Measurements from ENCODE around the gene KRT86. TPM values are rescaled to one million over a fixed set of nuclear protein-coding genes. Genes with fewer than 3 reads are reported as not detected.
A peak's percentile ranks its signal among the peaks of the same experiment; 100 is the strongest.
"Not testable (repeated sequence)": the region's sequence is repeated elsewhere in the genome, so short reads cannot be mapped to it uniquely, and the experiment has no call there.

KRT86 gene
- total and polyA plus RNA-seq, 5 experiments from 2014 or later, result not detected

DNA sequence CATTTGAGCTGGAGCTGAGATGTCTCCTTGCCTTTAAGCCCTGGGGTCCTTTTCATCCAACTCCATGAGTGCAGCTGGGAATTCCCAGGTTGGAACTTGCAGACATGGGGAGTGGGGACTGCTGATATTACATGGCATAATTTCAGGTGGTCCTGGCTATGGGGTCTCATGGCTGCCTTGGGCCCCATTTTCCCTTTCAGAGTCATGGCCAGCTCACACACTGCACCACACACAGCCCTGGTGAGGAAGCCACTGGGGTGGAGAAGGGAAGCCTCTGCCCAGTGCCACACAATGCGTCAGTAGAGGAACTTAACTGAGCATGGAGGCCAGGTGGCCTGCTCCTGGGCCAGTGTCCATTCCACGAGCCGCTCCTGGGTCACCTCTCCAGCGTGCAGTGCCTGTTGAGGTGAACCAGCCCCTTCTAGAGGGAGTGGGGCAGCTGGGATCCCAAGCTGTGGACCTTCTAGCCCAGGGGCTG is 17.3 kb upstream of the KRT86 start:
- Mint-ChIP-seq H3K4me3 (no peak overlapping the region), H3K27me3 (peaks cover 32 to 76% (median 56%) of the 10 kb centered on the region in 5 donors), H3K27ac (no peak overlapping the region), H3K9me3 (no peaks in the 10 kb centered on the region), H3K36me3 (no peaks in the 10 kb centered on the region), H3K4me1 (peaks cover 10 to 17% (median 14%) of the 10 kb centered on the region in 4 donors)
- ATAC-seq (no peak), DNase-seq (no peak)
- POLR2A ChIA-PET, result no interaction called here

DNA sequence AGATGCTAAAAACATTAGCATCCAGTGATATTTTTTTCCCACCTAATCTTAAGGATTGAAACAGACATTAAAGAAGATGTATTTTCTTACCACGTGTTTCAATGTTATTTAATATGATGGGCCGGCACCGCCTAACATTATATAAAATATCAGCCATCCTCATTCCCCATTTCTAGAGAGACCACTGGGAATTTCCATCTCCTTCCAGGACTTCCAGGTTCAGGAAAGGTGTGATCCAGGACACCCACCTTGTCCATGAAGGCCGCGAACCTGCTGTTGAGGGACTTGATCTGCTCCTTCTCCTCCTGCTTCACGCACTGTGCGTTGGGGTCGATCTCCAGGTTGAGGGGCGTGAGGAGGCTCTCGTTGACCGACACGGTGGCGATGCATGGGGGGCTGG is 16.5 kb upstream of the KRT86 start:
- H3K27ac Mint-ChIP-seq, H3K36me3 Mint-ChIP-seq, POLR2A ChIA-PET, ATAC-seq, H3K9me3 Mint-ChIP-seq, DNase-seq: not testable (repeated sequence)
- Mint-ChIP-seq H3K4me3 (peak overlapping the region in 1 of 10 donors; percentile 46), H3K27me3 (peaks cover 35 to 77% (median 60%) of the 10 kb centered on the region in 5 donors), H3K4me1 (peaks cover 10 to 17% (median 14%) of the 10 kb centered on the region in 4 donors)

DNA sequence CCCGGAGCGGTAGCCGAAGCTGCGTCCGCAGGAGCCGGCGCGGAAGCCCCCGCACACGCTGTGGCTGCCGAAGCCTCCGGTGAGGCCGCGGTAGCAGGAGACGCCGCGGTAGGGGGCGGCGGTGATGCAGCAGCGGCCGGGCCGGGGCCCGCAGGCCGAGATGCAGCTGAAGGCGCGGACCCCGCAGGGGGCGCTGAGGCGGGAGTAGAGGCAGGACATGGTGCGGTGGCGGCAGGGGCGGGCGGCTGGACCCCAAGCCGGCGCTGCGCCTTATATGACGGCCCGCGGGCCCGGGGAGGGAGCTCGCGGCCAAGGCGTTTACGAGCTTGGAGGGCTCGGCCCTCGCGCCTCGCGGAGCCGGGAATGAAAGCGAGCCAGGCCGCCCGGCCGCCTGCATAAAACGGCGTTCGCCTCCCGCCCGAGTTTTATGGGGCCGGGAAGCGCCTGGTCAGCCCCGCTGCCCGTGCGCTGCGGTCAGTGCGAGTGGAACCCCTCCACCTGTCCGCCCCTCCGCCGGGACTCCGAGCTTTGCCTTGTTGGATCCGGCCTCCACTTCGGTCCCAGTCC is 16.0 kb upstream of the KRT86 start:
- POLR2A ChIA-PET, result no interaction called here
- H3K36me3 Mint-ChIP-seq, result no peaks in the 10 kb centered on the region
- peaks cover 35 to 72% (median 60%) of the 10 kb centered on the region in 5 donors for H3K27me3 Mint-ChIP-seq
- DNase-seq, result no peak
- H3K4me3 Mint-ChIP-seq, result peak overlapping the region in 3 of 10 donors; percentile 27 to 46 (median 41)
- no peak overlapping the region for H3K27ac Mint-ChIP-seq
- H3K9me3 Mint-ChIP-seq, result no peaks in the 10 kb centered on the region
- ATAC-seq, result peak in 1 of 2 donors; percentile 35
- peaks cover 10 to 17% (median 14%) of the 10 kb centered on the region in 4 donors for H3K4me1 Mint-ChIP-seq

DNA sequence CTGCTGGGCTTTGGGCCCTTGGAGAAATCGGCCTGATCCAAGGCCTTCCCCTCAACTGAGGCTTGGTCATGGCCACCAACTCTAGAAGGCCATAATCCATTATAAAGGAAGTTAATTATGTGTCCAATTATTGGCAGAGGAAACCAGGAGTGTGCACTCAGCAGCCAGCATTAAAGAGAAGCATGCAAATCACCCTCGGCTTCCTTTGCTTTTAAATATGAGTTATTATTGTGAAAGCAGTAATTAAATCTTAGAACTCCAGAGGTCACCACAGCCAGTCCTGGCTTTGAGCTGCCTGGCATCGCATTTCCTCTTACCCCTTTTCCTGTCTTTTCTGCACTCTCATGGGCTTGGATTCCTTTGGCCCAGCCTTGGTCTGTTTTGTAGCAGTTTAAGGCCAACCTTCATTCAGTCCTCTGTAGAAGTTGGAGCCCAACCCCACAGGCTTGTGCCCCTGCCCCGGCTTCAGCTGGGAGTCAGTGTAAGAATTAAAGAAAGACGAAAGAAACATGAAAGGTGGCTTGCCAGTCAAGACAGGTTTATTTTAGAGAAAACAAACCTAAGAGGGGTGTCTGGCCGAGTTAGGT is 14.7 kb upstream of the KRT86 start:
- Mint-ChIP-seq H3K4me1 (peaks cover 10 to 17% (median 14%) of the 10 kb centered on the region in 4 donors), H3K27ac (no peak overlapping the region), H3K4me3 (peak overlapping the region in 1 of 10 donors; percentile 3), H3K27me3 (peaks cover 33 to 71% (median 60%) of the 10 kb centered on the region in 5 donors), H3K9me3 (no peaks in the 10 kb centered on the region), H3K36me3 (no peaks in the 10 kb centered on the region)
- DNase-seq (no peak), ATAC-seq (no peak)
- POLR2A ChIA-PET, result no interaction called here

DNA sequence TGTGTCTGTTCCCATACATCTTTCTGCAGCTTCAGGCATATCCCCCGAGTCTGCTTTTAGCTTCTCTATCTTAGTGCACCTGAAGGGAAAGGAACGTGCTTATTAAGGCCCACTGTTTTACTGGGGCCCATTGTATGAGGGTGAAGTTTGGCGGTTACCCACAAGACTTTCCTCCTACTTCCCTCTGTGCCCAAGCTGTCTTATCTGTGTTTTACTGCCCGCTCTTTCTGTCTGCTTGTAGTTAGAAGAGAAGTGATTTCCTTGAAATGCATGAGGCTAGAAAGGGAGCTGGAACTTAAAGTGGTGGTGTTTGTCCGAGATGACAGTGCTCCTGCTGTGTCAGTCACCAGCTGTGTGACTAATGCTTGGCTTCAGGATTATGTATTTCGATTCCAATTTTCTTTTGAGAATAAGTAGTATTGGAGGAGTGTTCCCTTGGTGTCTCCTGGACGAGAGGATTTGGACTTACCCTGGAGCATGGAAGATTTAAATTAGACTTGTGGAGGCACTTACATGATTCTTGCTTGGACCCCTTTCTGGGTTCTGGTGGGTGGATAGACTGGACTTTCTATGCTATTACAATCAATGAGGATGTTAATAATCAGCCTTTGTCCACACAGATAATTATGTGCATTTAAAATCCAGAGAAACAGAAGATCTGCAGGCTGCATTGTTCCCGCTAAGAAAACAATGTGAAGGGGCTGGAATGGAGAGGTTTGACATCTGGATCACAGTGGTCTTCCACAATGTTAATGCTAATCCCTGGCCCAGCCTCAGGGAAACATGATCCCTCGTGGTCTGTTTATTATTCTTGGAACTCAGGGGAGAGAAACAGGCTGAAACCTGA is 13.9 kb upstream of the KRT86 start:
- Mint-ChIP-seq H3K9me3 (no peaks in the 10 kb centered on the region), H3K27me3 (peaks cover 26 to 64% (median 55%) of the 10 kb centered on the region in 5 donors), H3K27ac (no peak overlapping the region), H3K4me3 (peak overlapping the region in 1 of 10 donors; percentile 18), H3K36me3 (no peaks in the 10 kb centered on the region), H3K4me1 (peaks cover 10 to 17% (median 14%) of the 10 kb centered on the region in 4 donors)
- POLR2A ChIA-PET, result no interaction called here
- no peak for ATAC-seq
- DNase-seq, result no peak

DNA sequence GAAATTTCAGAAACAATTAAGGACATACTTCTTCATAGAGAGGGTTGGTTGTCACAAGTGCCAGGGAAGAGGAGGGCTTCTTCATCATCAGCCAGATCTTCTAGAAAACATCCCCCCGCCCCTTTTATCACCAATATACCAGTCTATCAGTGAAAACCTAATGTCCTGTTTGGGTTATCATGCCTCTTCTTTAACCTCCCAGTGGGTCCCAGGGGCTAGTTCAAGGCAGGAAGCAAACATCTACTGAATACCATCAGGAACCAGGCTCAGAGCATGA is 13.3 kb upstream of the KRT86 start:
- peaks cover 10 to 17% (median 14%) of the 10 kb centered on the region in 4 donors for H3K4me1 Mint-ChIP-seq
- ATAC-seq (no peak), DNase-seq (peak in 1 of 10 donors; percentile 42)
- H3K27me3 Mint-ChIP-seq, result peaks cover 21 to 58% (median 50%) of the 10 kb centered on the region in 5 donors
- POLR2A ChIA-PET, result no interaction called here
- H3K36me3 Mint-ChIP-seq, result no peaks in the 10 kb centered on the region
- H3K9me3 Mint-ChIP-seq, result no peaks in the 10 kb centered on the region
- H3K4me3 Mint-ChIP-seq, result no peak overlapping the region
- no peak overlapping the region for H3K27ac Mint-ChIP-seq

DNA sequence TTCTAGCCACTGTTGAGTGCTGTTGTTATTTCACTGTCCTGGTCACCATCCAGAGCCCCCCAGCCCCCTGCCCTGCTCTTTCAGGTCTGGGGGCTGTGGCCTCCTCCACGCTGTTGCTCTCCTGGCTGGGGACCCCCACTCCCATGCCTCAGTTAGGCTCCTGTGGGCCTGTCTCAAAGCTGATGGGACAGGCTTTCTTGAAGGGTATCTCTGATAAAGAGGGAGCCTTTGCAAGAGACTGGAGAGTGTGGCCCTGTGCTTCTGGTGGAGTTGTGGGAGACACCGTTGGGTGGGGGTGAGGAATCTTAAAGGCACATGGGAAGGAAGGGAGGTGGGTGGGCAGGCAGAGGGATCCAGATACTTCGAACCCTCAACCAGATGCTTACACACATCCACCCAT is 12.2 kb upstream of the KRT86 start:
- DNase-seq (peak in 1 of 10 donors; percentile 35), ATAC-seq (no peak)
- no peaks in the 10 kb centered on the region for H3K36me3 Mint-ChIP-seq
- H3K4me3 Mint-ChIP-seq, result no peak overlapping the region
- H3K27ac Mint-ChIP-seq, result no peak overlapping the region
- H3K9me3 Mint-ChIP-seq, result no peaks in the 10 kb centered on the region
- POLR2A ChIA-PET, result no interaction called here
- H3K4me1 Mint-ChIP-seq, result peaks cover 8 to 17% (median 14%) of the 10 kb centered on the region in 4 donors
- peaks cover 15 to 47% (median 42%) of the 10 kb centered on the region in 5 donors for H3K27me3 Mint-ChIP-seq

DNA sequence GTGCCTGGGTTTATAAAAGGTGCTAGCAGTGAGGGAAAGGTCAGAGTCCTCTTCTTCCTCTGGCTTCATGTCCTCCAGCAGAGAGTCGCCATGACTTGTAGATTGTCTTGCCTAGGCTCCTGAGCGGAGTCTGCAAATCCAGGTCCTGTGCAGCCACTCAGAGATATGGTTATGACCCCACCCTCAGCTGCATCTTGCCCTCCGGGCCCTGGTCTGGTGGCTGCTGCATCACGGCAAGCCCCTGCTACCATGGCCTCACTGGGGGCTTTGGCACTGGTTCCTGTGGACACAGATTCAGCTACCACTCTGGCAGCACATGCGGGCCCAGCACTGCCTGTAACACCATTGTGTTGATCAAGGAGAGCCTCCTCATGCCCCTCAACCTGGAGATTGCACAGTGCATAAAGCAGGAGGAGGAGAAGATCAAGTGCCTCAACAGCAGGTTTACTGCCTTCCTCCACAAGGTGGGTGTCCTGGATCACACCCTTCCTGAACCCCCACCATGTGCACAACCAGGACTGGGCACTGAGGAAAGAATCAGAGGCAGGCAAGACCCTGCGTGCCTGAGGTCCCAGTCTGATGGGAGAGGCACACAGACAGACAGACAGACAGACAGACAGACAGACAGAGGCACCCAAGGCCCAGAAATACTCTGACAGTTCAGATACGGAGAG is 10.5 kb upstream of the KRT86 start:
- POLR2A ChIA-PET, result no interaction called here
- Mint-ChIP-seq H3K9me3 (no peaks in the 10 kb centered on the region), H3K4me1 (peaks cover 8 to 17% (median 12%) of the 10 kb centered on the region in 4 donors), H3K27ac (no peak overlapping the region), H3K4me3 (no peak overlapping the region), H3K36me3 (no peaks in the 10 kb centered on the region), H3K27me3 (peaks cover 15 to 44% (median 34%) of the 10 kb centered on the region in 5 donors)
- ATAC-seq, result no peak
- peak in 1 of 10 donors; percentile 53 for DNase-seq

DNA sequence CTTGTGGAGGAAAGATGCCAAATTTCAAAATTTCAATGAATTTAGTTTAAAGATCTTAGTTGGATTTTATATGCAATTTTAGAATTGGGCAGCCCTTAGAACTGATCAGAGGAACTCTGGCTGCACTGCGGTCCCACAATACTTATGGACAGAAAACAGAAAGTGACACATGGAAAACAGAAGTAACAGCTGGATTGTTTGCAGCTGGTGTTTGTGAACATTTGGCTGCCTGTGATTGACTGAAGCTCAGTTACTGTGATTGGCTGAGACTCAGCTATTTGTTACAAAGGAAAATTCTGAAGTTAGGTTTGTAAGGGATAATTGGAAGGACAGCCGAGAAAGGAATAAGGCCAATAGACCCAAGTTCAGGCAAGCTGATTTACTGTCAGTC is 10.0 kb upstream of the KRT86 start:
- ATAC-seq, result no peak
- Mint-ChIP-seq H3K27ac (no peak overlapping the region), H3K4me3 (no peak overlapping the region), H3K27me3 (peaks cover 11 to 40% (median 30%) of the 10 kb centered on the region in 5 donors), H3K36me3 (no peaks in the 10 kb centered on the region), H3K4me1 (peaks cover 6 to 13% (median 10%) of the 10 kb centered on the region in 4 donors), H3K9me3 (no peaks in the 10 kb centered on the region)
- DNase-seq, result no peak
- POLR2A ChIA-PET, result no interaction called here

DNA sequence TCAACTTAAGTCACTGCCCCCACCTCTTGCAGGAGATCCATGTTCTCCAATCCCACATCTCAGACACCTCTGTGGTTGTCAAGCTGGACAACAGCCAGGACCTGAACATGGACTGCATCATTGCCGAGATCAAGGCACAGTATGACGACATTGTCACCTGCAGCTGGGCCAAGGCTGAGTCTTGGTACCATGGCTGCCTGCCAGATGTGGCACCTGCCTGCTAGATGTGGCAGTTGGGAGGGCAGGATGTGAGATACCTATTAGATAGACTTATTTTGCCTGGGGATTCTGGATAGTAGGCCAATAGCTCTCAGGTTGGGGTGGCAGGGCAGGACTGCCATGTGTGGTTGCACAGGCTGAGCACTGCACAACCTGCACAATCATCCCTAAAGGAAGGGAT is 7.9 kb upstream of the KRT86 start:
- DNase-seq, result peak in 1 of 10 donors; percentile 16
- peaks cover 10 to 30% (median 22%) of the 10 kb centered on the region in 5 donors for H3K27me3 Mint-ChIP-seq
- H3K36me3 Mint-ChIP-seq, result no peaks in the 10 kb centered on the region
- no peak for ATAC-seq
- no peak overlapping the region for H3K4me3 Mint-ChIP-seq
- no peaks in the 10 kb centered on the region for H3K9me3 Mint-ChIP-seq
- POLR2A ChIA-PET, result interaction anchor here (2.0 kb wide), 1 partner anchor 11 kb away, joined by 5 read pairs; no protein-coding TSS in a partner anchor
- H3K27ac Mint-ChIP-seq, result no peak overlapping the region
- H3K4me1 Mint-ChIP-seq, result no peaks in the 10 kb centered on the region

DNA sequence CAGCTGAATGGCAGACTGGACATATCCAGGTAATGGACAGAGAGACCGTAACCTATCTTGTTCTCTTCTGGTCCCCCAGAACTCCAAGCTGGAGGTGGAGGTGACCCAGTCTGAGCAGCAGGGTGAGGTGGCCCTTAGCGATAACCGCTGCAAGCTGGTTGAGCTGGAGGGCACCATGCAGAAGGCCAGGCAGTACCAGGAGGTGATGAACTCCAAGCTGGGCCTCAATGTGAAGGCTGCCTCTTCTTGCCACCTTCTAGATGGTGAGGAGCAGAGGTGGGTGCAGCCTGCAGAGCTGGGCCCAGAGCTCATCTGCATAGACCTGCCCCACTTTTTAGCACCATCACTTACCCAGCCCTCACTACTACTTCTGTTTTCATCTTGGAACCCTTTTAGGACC is 7.2 kb upstream of the KRT86 start:
- peak in 1 of 10 donors; percentile 9 for DNase-seq
- Mint-ChIP-seq H3K27me3 (peaks cover 7 to 29% (median 19%) of the 10 kb centered on the region in 5 donors), H3K4me1 (no peaks in the 10 kb centered on the region), H3K9me3 (no peaks in the 10 kb centered on the region), H3K36me3 (no peaks in the 10 kb centered on the region), H3K27ac (no peak overlapping the region), H3K4me3 (no peak overlapping the region)
- ATAC-seq, result no peak
- POLR2A ChIA-PET, result interaction anchor here (2.0 kb wide), 1 partner anchor 10 kb away, joined by 5 read pairs; no protein-coding TSS in a partner anchor

DNA sequence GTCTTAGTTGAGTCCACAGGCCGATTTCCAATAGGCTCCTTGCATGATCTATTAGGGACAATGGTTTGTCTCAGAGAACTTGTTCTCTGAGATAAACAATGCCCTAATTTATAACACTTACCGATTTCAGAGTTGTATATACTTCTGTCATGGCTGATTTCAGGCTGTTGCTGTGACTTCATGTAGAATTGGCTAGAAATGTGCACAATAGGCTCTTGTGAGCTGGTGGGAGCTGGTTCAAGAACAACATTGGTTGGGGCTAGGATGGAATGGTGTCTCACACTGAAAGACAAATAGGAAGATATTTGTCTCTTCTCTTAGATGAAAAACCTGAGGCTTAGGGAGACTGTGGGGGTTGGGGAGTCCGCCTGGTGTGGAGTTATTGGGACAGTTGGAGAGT is 6.7 kb upstream of the KRT86 start:
- Mint-ChIP-seq H3K9me3 (no peaks in the 10 kb centered on the region), H3K4me3 (no peak overlapping the region), H3K36me3 (no peaks in the 10 kb centered on the region), H3K4me1 (no peaks in the 10 kb centered on the region), H3K27me3 (peaks cover 6 to 24% (median 18%) of the 10 kb centered on the region in 5 donors), H3K27ac (no peak overlapping the region)
- POLR2A ChIA-PET, result no interaction called here
- ATAC-seq (no peak), DNase-seq (no peak)

All from naive thymus-derived CD8-positive, alpha-beta T cell (primary cell).